Smooth muscle cell (in vitro differentiated cells): ENCODE measurements around the gene MSL1. TPM values are rescaled to one million over a fixed set of nuclear protein-coding genes. Genes with fewer than 3 reads are reported as not detected.

Experiments
- DNase-seq: peaks from one replicate; lab custom pipeline; 2025; ENCODE audit not compliant: unreplicated experiment; lab: John Stamatoyannopoulos, UW
- H2AFZ ChIP-seq: fragments of 200-600 bp; sonication (generic); 2 replicates; pipeline ENCODE4 v1.6.0; 2016; ENCODE audit warnings: antibody characterized with exemption, low read depth, mild to moderate bottlenecking
- H3F3A ChIP-seq: fragments of 200-600 bp; sonication (generic); 2 replicates; pipeline ENCODE4 v1.6.0; 2017; ENCODE audit warnings: antibody characterized with exemption, low read depth
- H3K27ac ChIP-seq: fragments of 200-600 bp; sonication (generic); 2 replicates; pipeline ENCODE4 v1.5.1; 2016; ENCODE audit warnings: low read depth, mild to moderate bottlenecking
- H3K27me3 ChIP-seq: fragments of 200-600 bp; sonication (generic); 2 replicates; pipeline ENCODE4 v1.6.1; 2016; ENCODE audit warnings: low read depth, mild to moderate bottlenecking
- H3K36me3 ChIP-seq: fragments of 200-600 bp; sonication (generic); 2 replicates; pipeline ENCODE4 v1.5.1; 2016; ENCODE audit warnings: low read depth
- H3K4me1 ChIP-seq: fragments of 200-600 bp; sonication (generic); 2 replicates; pipeline ENCODE4 v1.5.1; 2016; ENCODE audit warnings: low read depth
- H3K4me2 ChIP-seq: fragments of 200-600 bp; sonication (generic); 2 replicates; pipeline ENCODE4 v1.6.0; 2016; ENCODE audit warnings: mild to moderate bottlenecking
- H3K4me3 ChIP-seq: fragments of 200-600 bp; sonication (generic); 2 replicates; pipeline ENCODE4 v1.5.1; 2016; ENCODE audit warnings: mild to moderate bottlenecking
- H3K79me2 ChIP-seq: fragments of 200-600 bp; sonication (generic); 2 replicates; pipeline ENCODE4 v1.6.0; 2016; ENCODE audit warnings: low read depth, mild to moderate bottlenecking
- H3K9ac ChIP-seq: fragments of 200-600 bp; sonication (generic); 2 replicates; pipeline ENCODE4 v1.6.0; 2016; ENCODE audit warnings: low read depth
- H3K9me3 ChIP-seq: fragments of 200-600 bp; sonication (generic); replicated peaks from 2 replicates; pipeline ENCODE4 v1.5.1; 2016; ENCODE audit warnings: low read depth
- H4K20me1 ChIP-seq: fragments of 200-600 bp; sonication (generic); 2 replicates; pipeline ENCODE4 v1.6.0; 2016; ENCODE audit warnings: low read depth
- CTCF ChIP-seq: fragments of 200-600 bp; sonication (generic); IDR thresholded peaks from 2 replicates; pipeline ENCODE4 v1.5.1; 2017; ENCODE audit warnings: borderline replicate concordance, mild to moderate bottlenecking, antibody characterized with exemption; ENCODE audit not compliant: insufficient read depth, poor library complexity, severe bottlenecking
- WGBS: methylation state at CpG from one replicate; pipeline ENCODE4 v1.1.7; 2016; ENCODE audit warnings: low lambda C conversion rate; 5-methylcytosine and 5-hydroxymethylcytosine counted together
- polyA plus RNA-seq: library from polyadenylated mRNA; unstranded; fragments of >200 nt; fragmentation: Nextera tagmentation; extraction: Ambion mirVana; gene quantifications from 2 replicates; pipeline ENCODE4 v1.2.1, GENCODE V29; 2016
- total RNA-seq: library from RNA; depleted of rRNA; stranded (reverse); fragments of >200 nt; gene quantifications from 2 replicates; pipeline ENCODE4 v1.2.3, GENCODE V29; 2014

MSL1 gene
- total and polyA plus RNA-seq, 2 experiments from 2014 or later: 24.6 to 74.9 TPM

GRCh38 chr17:40173091-40173777 is 51.5 kb downstream of the MSL1 start:
- H3F3A ChIP-seq: peaks cover 6% of the 10 kb centered on the region
- no peaks in the 10 kb centered on the region for H3K9me3 ChIP-seq
- WGBS: 96% methylated on average over 4 of the region's 4 CpGs
- no peak for TF ChIP-seq CTCF
- no peak overlapping the region for H2AFZ ChIP-seq
- peaks cover 8% of the 10 kb centered on the region for H3K36me3 ChIP-seq
- H3K27me3 ChIP-seq: no peaks in the 10 kb centered on the region
- DNase-seq: no peak
- H3K4me2 ChIP-seq: no peak overlapping the region
- no peak overlapping the region for H3K9ac ChIP-seq
- H3K4me3 ChIP-seq: no peak overlapping the region
- H3K79me2 ChIP-seq: no peaks in the 10 kb centered on the region
- peaks cover 20% of the 10 kb centered on the region for H4K20me1 ChIP-seq
- H3K27ac ChIP-seq: no peak overlapping the region
- H3K4me1 ChIP-seq: peaks cover 3% of the 10 kb centered on the region

- Histone ChIP-seq H3K79me2 (no peaks in the 10 kb centered on the region), H3K4me3 (no peak overlapping the region), H3K4me1 (peaks cover 3% of the 10 kb centered on the region), H2AFZ (no peak overlapping the region), H3K27me3 (no peaks in the 10 kb centered on the region), H3K4me2 (no peak overlapping the region), H3K36me3 (peaks cover 8% of the 10 kb centered on the region), H3K9ac (no peak overlapping the region), H3K9me3 (no peaks in the 10 kb centered on the region), H4K20me1 (peaks cover 22% of the 10 kb centered on the region), H3K27ac (no peak overlapping the region), H3F3A (peaks cover 6% of the 10 kb centered on the region)
- WGBS: 89% methylated on average over 3 of the region's 3 CpGs
- no peak for DNase-seq
- TF ChIP-seq CTCF: no peak
Measured at GRCh38 chr17:40173778-40174135, 52.0 kb downstream of the MSL1 start.

GRCh38 chr17:40174514-40174913 is 52.7 kb downstream of the MSL1 start:
- Histone ChIP-seq H3K4me3 (no peak overlapping the region), H3K27ac (no peak overlapping the region), H3K36me3 (peaks cover 5% of the 10 kb centered on the region), H3F3A (peaks cover 8% of the 10 kb centered on the region), H2AFZ (no peak overlapping the region), H4K20me1 (peaks cover 15% of the 10 kb centered on the region), H3K9ac (no peak overlapping the region), H3K9me3 (no peaks in the 10 kb centered on the region), H3K27me3 (no peaks in the 10 kb centered on the region), H3K4me1 (peaks cover 3% of the 10 kb centered on the region), H3K4me2 (no peak overlapping the region), H3K79me2 (no peaks in the 10 kb centered on the region)
- no peak for DNase-seq
- no peak for TF ChIP-seq CTCF
- 100% methylated on average over 1 of the region's 1 CpG for WGBS
